Ovary (tissue), 9 donors: ENCODE data around the gene UBE2L3. TPM values are rescaled to one million over a fixed set of nuclear protein-coding genes. Genes with fewer than 3 reads are reported as not detected.
"Not testable (repeated sequence)": the region's sequence is repeated elsewhere in the genome, so short reads cannot be mapped to it uniquely, and the experiment has no call there.

Source experiments
- DNase-seq, 5 donors: peaks; one replicate each; pipeline ENCODE4 v3.0.0-alpha.2; 2019 to 2020
- H3K27ac ChIP-seq, 2 donors: fragments of 200-600 bp; one replicate each; pipeline versions ENCODE4 v1.5.1 to v1.8.0; 2019 to 2022
- H3K27me3 ChIP-seq: fragments of 200-600 bp; one replicate; pipeline ENCODE4 v1.8.0; 2022
- H3K36me3 ChIP-seq: fragments of 200-600 bp; sonication (generic); one replicate; pipeline ENCODE4 v1.5.1; 2019
- H3K4me1 ChIP-seq: one replicate; pipeline ENCODE4 v1.8.1; 2013; ENCODE audit warnings: mild to moderate bottlenecking, moderate library complexity; ENCODE audit not compliant: insufficient read depth
- H3K4me3 ChIP-seq: fragments of 200-600 bp; sonication (generic); one replicate; pipeline ENCODE4 v1.5.1; 2017
- H3K9me3 ChIP-seq, 2 donors: fragments of 200-600 bp in 1 of 2; sonication (generic) in 1 of 2; one replicate each; pipeline versions ENCODE4 v1.5.1 to v1.8.1; 2013 to 2019; ENCODE audit warnings: mild to moderate bottlenecking in 1 of 2, moderate library complexity in 1 of 2
- EP300 ChIP-seq: sonication (generic); formaldehyde crosslinking; IDR thresholded peaks from one replicate; pipeline ENCODE4 v1.6.1; 2017; ENCODE audit warnings: antibody characterized with exemption
- POLR2A ChIP-seq: fragments of 450-650 bp; IDR thresholded peaks from one replicate; pipeline ENCODE4 v1.6.1; 2017; ENCODE audit warnings: antibody characterized with exemption, mild to moderate bottlenecking, moderate library complexity
- WGBS, 3 donors: extraction: QIAGEN DNeasy Blood & Tissue Kit in 1 of 3; methylation state at CpG; one replicate each; pipeline versions ENCODE4 v1.1.5 to v1.1.7; 2013 to 2017; 5-methylcytosine and 5-hydroxymethylcytosine counted together
- intact Hi-C, 4 donors: fragments of 100-400 bp; cut with DNase I; formaldehyde crosslinking; loops; one replicate each; pipeline versions ENCODE4 v1.11.0 to v1.15.1; 2022 to 2023
- polyA plus RNA-seq, 2 donors: library from polyadenylated mRNA; stranded (reverse); fragments of 200-250 nt in 1 of 2; fragments of 350-450 nt in 1 of 2; fragmentation: Illumina TruSeq in 1 of 2; extraction: RNeasy Lipid Tissue Mini Kit (QIAGEN cat#74804) in 1 of 2; gene quantifications; one replicate each; pipeline ENCODE4 v1.2.3, GENCODE V29; 2013 to 2014
- total RNA-seq, 7 donors: library from RNA; depleted of rRNA in 2 of 7; stranded (reverse); fragments of >200 nt in 2 of 7; fragmentation: NEBNext Ultra II Directional in 3 of 7; extraction: Animal tissue kit (Norgen Biotek cat#: 25700) in 3 of 7; gene quantifications; one replicate each; pipeline versions ENCODE4 v1.1.0 to v1.2.4, GENCODE V29; 2016 to 2023
- TF ChIP-seq, protein P1 (sequence below), 3 donors: fragments of 450-650 bp in 2 of 3; fragments of 200-600 bp in 1 of 3; IDR thresholded peaks; one replicate each; pipeline versions ENCODE4 v1.5.1 to v1.8.0; 2016 to 2022; ENCODE audit warnings: antibody characterized with exemption in 3 of 3, mild to moderate bottlenecking in 1 of 3
- donor health status: DM: no; HTN: no; CAD: no; lungs with moderate emphysema.
- donor health status: DM: no; HTN: no; CAD: no.
- donor health status: Bipolar disorder and iron deficiency.
- donor health status: DM: yes; HTN: yes; CAD: no.
- donor health status: DM: no; HTN: no; CAD: no.
- donor health status: DM: yes; HTN: yes; CAD: no.

UBE2L3 gene
- total and polyA plus RNA-seq, 9 donors: 20.3 to 105 (median 39.9) TPM

DNA sequence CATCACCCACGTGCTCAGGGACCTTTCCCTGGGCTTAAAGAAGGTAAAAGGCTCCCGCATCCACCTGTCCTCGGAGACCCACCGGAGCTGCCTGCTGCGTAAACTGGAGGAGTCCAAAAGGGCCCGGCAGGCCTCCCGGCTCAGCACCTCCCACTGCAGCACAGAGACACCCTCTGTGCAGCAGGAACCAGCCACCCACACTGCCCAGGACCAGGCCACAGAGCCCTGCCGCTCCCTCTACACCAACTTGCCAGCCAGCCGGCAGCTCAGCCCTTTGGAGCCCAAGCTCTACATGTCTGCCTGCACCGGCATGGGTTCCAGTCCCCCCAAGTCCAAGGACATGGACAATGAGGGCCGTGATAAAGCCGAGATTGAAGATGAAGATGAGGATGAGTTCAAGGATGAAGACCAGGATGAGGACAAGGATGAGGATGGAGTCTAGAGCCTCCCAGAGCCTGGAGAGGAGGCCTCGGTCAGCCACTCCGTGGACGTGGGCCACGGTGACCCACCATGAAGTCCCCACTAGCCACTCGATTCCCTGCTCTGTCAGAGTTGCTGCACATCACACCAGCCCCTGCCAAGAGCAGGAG, 69.2 kb downstream of the UBE2L3 start:
- no peak overlapping the region for H3K4me3 ChIP-seq
- peaks cover 2% of the 10 kb centered on the region for H3K4me1 ChIP-seq
- H3K27ac ChIP-seq: no peak overlapping the region
- TF ChIP-seq POLR2A (no peak), EP300 (no peak)
- TF ChIP-seq, protein P1, sequence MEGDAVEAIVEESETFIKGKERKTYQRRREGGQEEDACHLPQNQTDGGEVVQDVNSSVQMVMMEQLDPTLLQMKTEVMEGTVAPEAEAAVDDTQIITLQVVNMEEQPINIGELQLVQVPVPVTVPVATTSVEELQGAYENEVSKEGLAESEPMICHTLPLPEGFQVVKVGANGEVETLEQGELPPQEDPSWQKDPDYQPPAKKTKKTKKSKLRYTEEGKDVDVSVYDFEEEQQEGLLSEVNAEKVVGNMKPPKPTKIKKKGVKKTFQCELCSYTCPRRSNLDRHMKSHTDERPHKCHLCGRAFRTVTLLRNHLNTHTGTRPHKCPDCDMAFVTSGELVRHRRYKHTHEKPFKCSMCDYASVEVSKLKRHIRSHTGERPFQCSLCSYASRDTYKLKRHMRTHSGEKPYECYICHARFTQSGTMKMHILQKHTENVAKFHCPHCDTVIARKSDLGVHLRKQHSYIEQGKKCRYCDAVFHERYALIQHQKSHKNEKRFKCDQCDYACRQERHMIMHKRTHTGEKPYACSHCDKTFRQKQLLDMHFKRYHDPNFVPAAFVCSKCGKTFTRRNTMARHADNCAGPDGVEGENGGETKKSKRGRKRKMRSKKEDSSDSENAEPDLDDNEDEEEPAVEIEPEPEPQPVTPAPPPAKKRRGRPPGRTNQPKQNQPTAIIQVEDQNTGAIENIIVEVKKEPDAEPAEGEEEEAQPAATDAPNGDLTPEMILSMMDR (IDR thresholded peaks at IDR 0.05): no peak
- no peaks in the 10 kb centered on the region for H3K27me3 ChIP-seq
- no peak for DNase-seq
- H3K9me3 ChIP-seq: no peaks in the 10 kb centered on the region
- intact Hi-C loops: no loop called here
- WGBS, 3 donors: 87 to 91% (median 89%) methylated on average over 17 of the region's 17 CpGs
- H3K36me3 ChIP-seq: no peaks in the 10 kb centered on the region

DNA sequence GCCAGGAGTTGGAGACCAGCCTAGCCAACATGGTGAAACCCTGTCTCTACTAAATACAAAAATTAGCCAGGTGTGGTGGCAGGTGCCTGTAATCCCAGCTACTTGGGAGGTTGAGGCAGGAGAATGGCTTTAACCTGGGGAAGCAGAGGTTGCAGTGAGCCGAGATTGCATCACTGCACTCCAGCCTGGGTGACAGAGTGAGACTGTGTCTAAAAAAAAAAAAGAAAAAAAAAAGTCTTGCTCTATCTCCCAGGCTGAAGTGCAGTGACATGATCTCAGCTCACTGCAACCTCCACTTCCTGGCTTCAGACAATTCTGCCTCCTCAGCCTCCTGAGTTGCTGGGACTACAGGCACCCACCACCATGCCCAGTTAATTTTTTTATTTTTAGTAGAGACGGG, 69.9 kb downstream of the UBE2L3 start:
- intact Hi-C loops, H3K36me3 ChIP-seq, H3K9me3 ChIP-seq, DNase-seq, H3K27me3 ChIP-seq, H3K4me3 ChIP-seq, H3K4me1 ChIP-seq, H3K27ac ChIP-seq: not testable (repeated sequence)
- WGBS, 3 donors: 87 to 91% (median 90%) methylated on average over 2 of the region's 2 CpGs

DNA sequence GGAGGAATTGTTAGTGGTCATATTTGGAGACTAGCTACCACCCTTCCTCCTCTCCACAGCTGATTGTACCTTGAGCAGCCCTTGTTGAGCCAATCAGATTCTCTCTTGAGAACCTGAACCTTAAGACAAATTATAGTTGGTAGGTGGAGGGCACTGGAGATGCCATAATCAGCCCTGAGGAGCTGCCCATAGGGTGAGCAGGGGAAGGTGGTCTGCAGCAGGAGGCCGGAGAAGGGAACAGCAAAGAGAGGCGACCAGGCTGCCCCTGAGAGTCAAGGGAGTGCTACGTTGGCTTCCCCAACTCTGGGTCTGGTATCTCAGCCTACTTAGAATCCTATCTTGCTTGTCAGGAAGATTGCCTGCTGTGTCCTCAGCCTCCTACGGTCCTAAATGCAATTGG, 71.8 kb downstream of the UBE2L3 start:
- Histone ChIP-seq H3K27ac (no peak overlapping the region), H3K4me3 (no peak overlapping the region), H3K9me3 (no peaks in the 10 kb centered on the region), H3K27me3 (no peaks in the 10 kb centered on the region), H3K36me3 (no peaks in the 10 kb centered on the region), H3K4me1 (peaks cover 2% of the 10 kb centered on the region)
- intact Hi-C loops: no loop called here
- TF ChIP-seq POLR2A: no peak
- 70 to 76% (median 74%) methylated on average over 4 of the region's 4 CpGs for WGBS, 3 donors
- DNase-seq: no peak

GRCh38 chr22:21640810-21641209, 73.3 kb downstream of the UBE2L3 start:
- intact Hi-C loops: no loop called here
- DNase-seq: no peak
- Histone ChIP-seq H3K27ac (no peak overlapping the region), H3K27me3 (no peaks in the 10 kb centered on the region), H3K4me3 (no peak overlapping the region), H3K4me1 (peaks cover 2% of the 10 kb centered on the region), H3K9me3 (no peaks in the 10 kb centered on the region), H3K36me3 (no peaks in the 10 kb centered on the region)
- WGBS, 3 donors: 75 to 83% (median 80%) methylated on average over 5 of the region's 5 CpGs
- TF ChIP-seq, protein P1 (IDR thresholded peaks at IDR 0.05): no peak
- no peak for TF ChIP-seq EP300

DNA sequence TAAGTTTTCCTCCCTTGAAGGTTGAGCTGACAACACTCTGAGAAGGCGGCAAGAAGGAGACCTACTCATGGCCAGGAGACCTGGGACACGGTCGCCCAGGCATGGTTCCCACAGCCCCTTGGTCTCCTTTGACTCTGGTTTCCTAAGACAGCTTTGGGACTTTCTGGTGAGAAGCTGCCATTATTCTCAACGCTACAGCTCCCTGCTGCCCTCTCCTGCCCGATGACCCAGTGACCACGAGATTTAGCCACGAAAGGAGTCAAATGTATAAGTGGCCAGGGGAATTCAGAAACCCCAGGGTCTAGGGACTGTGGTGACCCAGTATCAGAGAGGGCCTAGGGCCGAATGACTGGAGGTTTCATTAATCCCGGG, 73.9 kb downstream of the UBE2L3 start:
- 3 to 5% (median 5%) methylated on average over 9 of the region's 9 CpGs for WGBS, 3 donors
- peaks cover 2% of the 10 kb centered on the region for H3K4me1 ChIP-seq
- intact Hi-C loops: no loop called here
- TF ChIP-seq, protein P1 (IDR thresholded peaks at IDR 0.05): peak in 1 of 3 donors; percentile 32
- no peak for TF ChIP-seq EP300
- no peaks in the 10 kb centered on the region for H3K9me3 ChIP-seq
- H3K4me3 ChIP-seq: peak overlapping the region; percentile 26
- H3K36me3 ChIP-seq: no peaks in the 10 kb centered on the region
- H3K27me3 ChIP-seq: no peaks in the 10 kb centered on the region
- H3K27ac ChIP-seq: no peak overlapping the region
- peak in 3 of 5 donors; percentile 35 to 51 (median 43) for DNase-seq
